IMR-90 (cell line): ENCODE measurements around the gene BTAF1. TPM values are rescaled to one million over a fixed set of nuclear protein-coding genes. Genes with fewer than 3 reads are reported as not detected.

Source experiments
- ATAC-seq: fragments of 200-7000 bp; cut with Tn5 transposase; 2 replicates; pipeline ENCODE4 v1.9.1; 2020; ENCODE audit warnings: low read depth, mild to moderate bottlenecking, moderate library complexity
- BruUV-seq: library from RNA; stranded (reverse); fragments of 400-500 nt; replicated peaks from 2 replicates; lab custom pipeline; 2021; lab: Mats Ljungman, UMichigan
- CTCF ChIA-PET: fragments of 300-600 bp; formaldehyde crosslinking; extraction: SDS; loops from one replicate; lab custom pipeline; 2021; ENCODE audit warnings: antibody characterized with exemption; lab: Yijun Ruan, JAX
- POLR2A ChIA-PET: fragments of 300-600 bp; sonication (Branson Sonifier 250); formaldehyde crosslinking; loops from one replicate; lab custom pipeline; 2022; ENCODE audit warnings: antibody characterized with exemption; ENCODE audit not compliant: unreplicated experiment; lab: Charles Lee
- DNase-seq: peaks from one replicate; pipeline ENCODE4 v3.0.0; 2013
- H2AFZ ChIP-seq: replicated peaks from 2 replicates; pipeline ENCODE3; 2013; ENCODE audit warnings: low read length, mild to moderate bottlenecking; ENCODE audit not compliant: poor library complexity
- H2AK5ac ChIP-seq: 2 replicates; pipeline ENCODE4 v1.6.1; 2013; ENCODE audit warnings: low read depth, low read length, inconsistent platforms
- H2AK9ac ChIP-seq: replicated peaks from 2 replicates; pipeline ENCODE3; 2013; ENCODE audit warnings: mild to moderate bottlenecking, low read depth, low read length, moderate library complexity; ENCODE audit not compliant: poor library complexity
- H2BK120ac ChIP-seq: 2 replicates; pipeline ENCODE4 v1.6.1; 2013; ENCODE audit warnings: low read depth, low read length, inconsistent platforms
- H2BK15ac ChIP-seq: 3 replicates; pipeline ENCODE4 v1.6.1; 2013; ENCODE audit warnings: low read depth, low read length, inconsistent platforms
- H2BK20ac ChIP-seq: 2 replicates; pipeline ENCODE4 v1.6.1; 2013; ENCODE audit warnings: low read depth, mild to moderate bottlenecking, inconsistent platforms, low read length, moderate library complexity
- H2BK5ac ChIP-seq: 2 replicates; pipeline ENCODE4 v1.6.1; 2013; ENCODE audit warnings: mild to moderate bottlenecking, low read depth, low read length, inconsistent platforms; ENCODE audit not compliant: poor library complexity, severe bottlenecking
- H3K14ac ChIP-seq: replicated peaks from 2 replicates; pipeline ENCODE4 v1.6.1; 2013; ENCODE audit warnings: low read depth, low read length, inconsistent platforms
- H3K18ac ChIP-seq: 2 replicates; pipeline ENCODE4 v1.6.1; 2013; ENCODE audit warnings: low read depth, low read length, control low read depth
- H3K23ac ChIP-seq: 2 replicates; pipeline ENCODE4 v1.6.1; 2013; ENCODE audit warnings: low read depth, low read length, inconsistent platforms
- H3K27ac ChIP-seq: 2 replicates; pipeline ENCODE4 v1.5.1; 2013; ENCODE audit warnings: mild to moderate bottlenecking, control low read depth, low read length; ENCODE audit not compliant: insufficient read depth
- H3K27me3 ChIP-seq: 2 replicates; pipeline ENCODE4 v1.6.1; 2013; ENCODE audit warnings: low read length; ENCODE audit not compliant: control insufficient read depth, insufficient read depth
- H3K36me3 ChIP-seq: 2 replicates; pipeline ENCODE4 v1.6.1; 2013; ENCODE audit warnings: low read length, mixed read lengths; ENCODE audit not compliant: control insufficient read depth, insufficient read depth
- H3K4ac ChIP-seq: 2 replicates; pipeline ENCODE4 v1.6.1; 2013; ENCODE audit warnings: low read depth, low read length, inconsistent platforms
- H3K4me1 ChIP-seq: 2 replicates; pipeline ENCODE4 v1.6.1; 2013; ENCODE audit warnings: low read length, mixed read lengths; ENCODE audit not compliant: control insufficient read depth, insufficient read depth
- H3K4me2 ChIP-seq: 2 replicates; pipeline ENCODE4 v1.6.1; 2013; ENCODE audit warnings: low read depth, mild to moderate bottlenecking, control low read depth, low read length, moderate library complexity
- H3K4me3 ChIP-seq: 2 replicates; pipeline ENCODE4 v1.5.1; 2013; ENCODE audit warnings: low read depth, mild to moderate bottlenecking, control low read depth, low read length, moderate library complexity; ENCODE audit not compliant: insufficient read depth
- H3K56ac ChIP-seq: 2 replicates; pipeline ENCODE4 v1.6.1; 2013; ENCODE audit warnings: low read length, inconsistent platforms; ENCODE audit not compliant: insufficient read depth; ENCODE audit errors: extremely low read depth
- H3K79me1 ChIP-seq, 2 experiments: 2 replicates each; pipeline ENCODE4 v1.6.1; 2013; ENCODE audit warnings: low read length in 2 of 2, inconsistent platforms in 1 of 2, low read depth in 1 of 2
- H3K9ac ChIP-seq: 2 replicates; pipeline ENCODE4 v1.6.1; 2013; ENCODE audit warnings: low read depth, low read length, control low read depth
- H3K9me1 ChIP-seq: 2 replicates; pipeline ENCODE4 v1.6.1; 2013; ENCODE audit warnings: low read length, inconsistent platforms; ENCODE audit not compliant: insufficient read depth
- H3K9me3 ChIP-seq: 2 replicates; pipeline ENCODE4 v1.6.1; 2013; ENCODE audit warnings: low read length; ENCODE audit not compliant: control insufficient read depth, insufficient read depth
- H4K20me1 ChIP-seq: 2 replicates; pipeline ENCODE4 v1.6.1; 2013; ENCODE audit warnings: low read length, inconsistent platforms; ENCODE audit not compliant: insufficient read depth
- H4K5ac ChIP-seq: 2 replicates; pipeline ENCODE4 v1.6.1; 2013; ENCODE audit warnings: mild to moderate bottlenecking, low read depth, low read length, control low read depth
- H4K8ac ChIP-seq, 2 experiments: 2 replicates each; pipeline ENCODE4 v1.6.1; 2013; ENCODE audit warnings: low read depth in 2 of 2, low read length in 2 of 2, control low read depth in 1 of 2, inconsistent platforms in 1 of 2
- H4K91ac ChIP-seq: 2 replicates; pipeline ENCODE4 v1.6.1; 2013; ENCODE audit warnings: low read depth, low read length, inconsistent platforms; ENCODE audit not compliant: insufficient read depth
- BHLHE40 ChIP-seq: fragments of 150-350 bp; IDR thresholded peaks from 2 replicates; pipeline ENCODE4 v1.6.1; 2016; ENCODE audit warnings: mild to moderate bottlenecking, low read depth, low read length
- CEBPB ChIP-seq: IDR thresholded peaks from 2 replicates; pipeline ENCODE4 v1.6.1; 2012; ENCODE audit warnings: low read depth, low read length, improper control_type of control experiment
- CHD1 ChIP-seq: IDR thresholded peaks from 2 replicates; pipeline ENCODE4 v1.6.1; 2012; ENCODE audit warnings: low read depth, low read length, improper control_type of control experiment
- FOS ChIP-seq: fragments of 150-350 bp; IDR thresholded peaks from 2 replicates; pipeline ENCODE4 v1.6.1; 2016; ENCODE audit warnings: low read depth, low read length
- MAZ ChIP-seq: IDR thresholded peaks from 2 replicates; pipeline ENCODE4 v1.6.1; 2012; ENCODE audit warnings: low read depth, mild to moderate bottlenecking, low read length, improper control_type of control experiment, moderate library complexity, borderline replicate concordance
- POLR2A ChIP-seq: IDR thresholded peaks from 2 replicates; pipeline ENCODE4 v1.6.1; 2012; ENCODE audit warnings: mild to moderate bottlenecking, low read depth, low read length
- dilution Hi-C: fragments of 300-500 bp; cut with HindIII; formaldehyde crosslinking; loops from one replicate; pipeline ENCODE4 v1.14.3; 2018; ENCODE audit warnings: low sequenced_read_pairs; ENCODE audit not compliant: unreplicated experiment
- in situ Hi-C: fragments of 300-500 bp; cut with MboI; formaldehyde crosslinking; loops from 3 replicates; pipeline ENCODE4 v1.14.3; 2019; ENCODE audit warnings: low sequenced_read_pairs, inconsistent platforms, mixed read lengths
- intact Hi-C: fragments of 100-400 bp; cut with micrococcal nuclease; formaldehyde crosslinking; loops from 2 replicates; pipeline ENCODE4 v1.10.0; 2022
- polyA plus RNA-seq, 3 experiments: library from polyadenylated mRNA; depleted of rRNA; stranded (reverse); fragments of >200 nt; gene quantifications; 2 replicates each; pipeline ENCODE4 v1.2.3, GENCODE V29; 2012; ENCODE audit warnings: low replicate concordance in 1 of 3
- total RNA-seq: library from RNA; depleted of rRNA; stranded (reverse); fragments of >200 nt; gene quantifications from 2 replicates; pipeline ENCODE4 v1.2.3, GENCODE V29; 2012

The BTAF1 gene
- total and polyA plus RNA-seq, 2 of the 4 experiments (the other 2 are of a cell fraction) = 15.0 to 42.3 TPM

DNA sequence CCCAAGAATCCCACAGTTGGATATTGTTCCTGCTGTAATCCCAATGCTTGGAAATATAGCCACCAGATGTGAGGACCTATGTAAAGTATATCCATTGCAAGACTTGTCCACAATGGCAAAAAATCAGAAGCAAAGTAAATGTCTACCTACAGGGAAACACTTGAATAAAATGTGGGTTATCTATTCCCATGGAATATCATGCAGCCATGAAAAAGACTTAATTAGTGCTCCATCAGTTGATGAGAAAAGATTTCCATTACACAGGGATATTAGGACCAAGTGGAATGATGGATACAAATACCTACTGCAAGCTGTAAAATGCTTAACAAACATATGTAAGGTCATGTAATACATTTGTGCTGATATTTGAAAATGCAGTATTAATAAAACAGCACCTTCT is 131.2 kb downstream of the BTAF1 start:
- Histone ChIP-seq H3K14ac (no peak overlapping the region), H2BK120ac (no peak overlapping the region), H3K4ac (no peak overlapping the region), H2AK9ac (no peak overlapping the region), H4K20me1 (no peaks in the 10 kb centered on the region), H3K9me3 (no peaks in the 10 kb centered on the region), H3K27ac (no peak overlapping the region), H4K8ac (no peak overlapping the region), H3K4me1 (no peaks in the 10 kb centered on the region; the same call in 1 of the 2 replicates), H4K91ac (no peak overlapping the region), H3K27me3 (no peaks in the 10 kb centered on the region), H2BK15ac (no peak overlapping the region), H3K4me3 (no peak overlapping the region), H3K4me2 (no peak overlapping the region), H3K18ac (no peak overlapping the region), H2AFZ (no peak overlapping the region), H4K5ac (no peak overlapping the region), H2BK20ac (no peak overlapping the region), H3K56ac (no peak overlapping the region), H2AK5ac (no peak overlapping the region), H3K9me1 (no peaks in the 10 kb centered on the region), H3K79me1 (no peaks in the 10 kb centered on the region), H3K23ac (no peak overlapping the region), H3K36me3 (no peaks in the 10 kb centered on the region), H3K9ac (no peak overlapping the region), H2BK5ac (no peak overlapping the region)
- CTCF ChIA-PET = no interaction called here
- POLR2A ChIA-PET = no interaction called here
- in situ Hi-C loops = no loop called here
- intact Hi-C loops = no loop called here
- no peak for ATAC-seq
- no TSS peak for BruUV-seq
- dilution Hi-C loops = no loop called here
- no peak for DNase-seq
- TF ChIP-seq POLR2A (no peak), FOS (no peak), CEBPB (no peak), BHLHE40 (no peak), MAZ (no peak), CHD1 (no peak)
